Activated CD4-positive, alpha-beta T cell treated with anti-CD3 and anti-CD28 coated beads for 36 hours (primary cell): ENCODE results near the gene CCL16. TPM values are rescaled to one million over a fixed set of nuclear protein-coding genes. Genes with fewer than 3 reads are reported as not detected.
"Not testable (repeated sequence)": the region's sequence is repeated elsewhere in the genome, so short reads cannot be mapped to it uniquely, and the experiment has no call there.

ENCODE experiments used
- ATAC-seq: fragments of 200-7000 bp; cut with Tn5 transposase; one replicate; pipeline ENCODE4 v1.10.0; 2021; ENCODE audit warnings: mild to moderate bottlenecking, moderate library complexity
- CTCF ChIA-PET: fragments of 350-600 bp; sonication (Branson Sonifier 250); formaldehyde crosslinking; loops from one replicate; lab custom pipeline; 2021; ENCODE audit warnings: antibody characterized with exemption; lab: Charles Lee
- POLR2A ChIA-PET: fragments of 350-600 bp; sonication (Branson Sonifier 250); formaldehyde crosslinking; loops from one replicate; lab custom pipeline; 2021; ENCODE audit warnings: antibody characterized with exemption, inconsistent platforms; lab: Charles Lee
- DNase-seq: peaks from one replicate; pipeline ENCODE4 v3.0.0-alpha.2; 2020
- H3K27ac Mint-ChIP-seq: one replicate; pipeline ENCODE4 v1.8.0; 2021; ENCODE audit warnings: mixed read lengths
- H3K27me3 Mint-ChIP-seq: one replicate; pipeline ENCODE4 v1.8.0; 2021; ENCODE audit warnings: mixed read lengths
- H3K36me3 Mint-ChIP-seq: one replicate; pipeline ENCODE4 v1.8.0; 2021; ENCODE audit warnings: low read depth, mixed read lengths
- H3K4me1 Mint-ChIP-seq: one replicate; pipeline ENCODE4 v1.8.0; 2021; ENCODE audit warnings: mixed read lengths
- H3K4me3 Mint-ChIP-seq: one replicate; pipeline ENCODE4 v1.8.0; 2021; ENCODE audit warnings: mild to moderate bottlenecking, moderate library complexity, mixed read lengths
- H3K9me3 Mint-ChIP-seq: one replicate; pipeline ENCODE4 v1.8.0; 2021; ENCODE audit warnings: low read depth, mixed read lengths
- intact Hi-C, 2 experiments: fragments of 100-400 bp; cut with DNase I in 1 of 2; cut with micrococcal nuclease in 1 of 2; formaldehyde crosslinking; loops; one replicate each; pipeline versions ENCODE4 v1.14.2 to v1.15.1; 2022 to 2024; cut with DNase I, micrococcal nuclease
- total RNA-seq, 2 experiments: library from RNA; stranded (reverse); gene quantifications; one replicate each; pipeline ENCODE4 v1.2.3, GENCODE V29; 2021

Gene CCL16
- total RNA-seq, 2 experiments from 2014 or later: not detected

DNA sequence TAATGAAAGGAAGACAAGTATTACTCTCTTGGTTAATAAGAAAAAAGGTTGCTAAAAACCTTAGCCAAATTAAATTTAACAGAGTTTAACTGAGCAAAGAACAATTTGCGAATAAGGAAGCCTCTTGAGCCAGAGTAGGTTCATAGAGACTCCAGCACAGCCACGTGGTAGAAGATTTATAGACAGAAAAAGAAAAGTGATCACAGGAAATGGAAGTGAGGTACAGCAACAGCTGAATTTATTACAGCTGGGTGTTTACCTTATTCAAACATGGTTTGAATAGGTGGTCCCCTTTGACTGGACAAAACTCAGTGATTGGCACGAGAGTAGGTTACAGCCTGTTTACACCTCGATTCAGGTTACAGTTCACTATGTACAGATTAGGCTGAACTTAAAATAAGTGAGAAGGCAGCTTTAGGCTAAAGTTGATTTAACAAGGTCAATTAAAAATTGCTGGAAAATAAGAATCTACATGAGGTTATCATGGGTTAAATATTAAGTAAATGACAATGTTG lies 23.4 kb upstream of the CCL16 start:
- H3K4me1 Mint-ChIP-seq: peaks cover 3% of the 10 kb centered on the region
- ChIA-PET POLR2A (interaction anchor here (0.6 kb wide), 1 partner anchor 188 kb away, joined by 4 read pairs; no protein-coding TSS in a partner anchor), CTCF (interaction anchor here (0.8 to 1.1 kb wide), 2 partner anchors 29 to 141 kb away, joined by 3 read pairs; no protein-coding TSS in a partner anchor)
- DNase-seq (no peak), ATAC-seq (no peak)
- H3K27ac Mint-ChIP-seq: no peak overlapping the region
- H3K4me3 Mint-ChIP-seq: no peak overlapping the region
- no peaks in the 10 kb centered on the region for H3K36me3 Mint-ChIP-seq
- intact Hi-C loops: loop anchor here in 1 of 2 experiments (5.0 kb wide), 1 partner anchor 157 kb away; no protein-coding TSS in a partner anchor
- H3K27me3 Mint-ChIP-seq: peaks cover 2% of the 10 kb centered on the region
- H3K9me3 Mint-ChIP-seq: no peaks in the 10 kb centered on the region

DNA sequence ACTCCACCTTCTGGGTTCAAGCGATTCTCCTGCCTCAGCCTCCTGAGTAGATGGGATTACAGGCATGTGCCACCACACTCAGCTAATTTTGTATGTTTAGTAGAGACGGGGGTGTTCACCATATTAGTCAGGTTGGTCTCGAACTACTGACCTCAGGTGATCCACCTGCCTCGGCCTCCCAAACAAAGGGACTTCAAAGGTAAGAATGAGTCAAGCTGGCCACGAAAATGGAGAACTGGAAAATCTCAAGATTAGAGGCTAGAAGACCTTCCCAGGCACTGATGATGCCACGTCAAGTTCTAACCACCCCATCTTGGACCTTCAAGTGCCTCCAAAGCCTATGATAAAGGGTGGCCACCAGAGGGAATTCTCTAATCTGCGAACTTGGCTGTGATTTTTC lies 21.3 kb upstream of the CCL16 start:
- ATAC-seq (no peak), DNase-seq (no peak)
- Mint-ChIP-seq H3K27me3 (peaks cover 2% of the 10 kb centered on the region), H3K27ac (no peak overlapping the region), H3K9me3 (no peaks in the 10 kb centered on the region), H3K4me3 (no peak overlapping the region), H3K4me1 (peaks cover 3% of the 10 kb centered on the region), H3K36me3 (no peaks in the 10 kb centered on the region)
- CTCF ChIA-PET: no interaction called here
- POLR2A ChIA-PET: no interaction called here
- intact Hi-C loops: no loop called here

DNA sequence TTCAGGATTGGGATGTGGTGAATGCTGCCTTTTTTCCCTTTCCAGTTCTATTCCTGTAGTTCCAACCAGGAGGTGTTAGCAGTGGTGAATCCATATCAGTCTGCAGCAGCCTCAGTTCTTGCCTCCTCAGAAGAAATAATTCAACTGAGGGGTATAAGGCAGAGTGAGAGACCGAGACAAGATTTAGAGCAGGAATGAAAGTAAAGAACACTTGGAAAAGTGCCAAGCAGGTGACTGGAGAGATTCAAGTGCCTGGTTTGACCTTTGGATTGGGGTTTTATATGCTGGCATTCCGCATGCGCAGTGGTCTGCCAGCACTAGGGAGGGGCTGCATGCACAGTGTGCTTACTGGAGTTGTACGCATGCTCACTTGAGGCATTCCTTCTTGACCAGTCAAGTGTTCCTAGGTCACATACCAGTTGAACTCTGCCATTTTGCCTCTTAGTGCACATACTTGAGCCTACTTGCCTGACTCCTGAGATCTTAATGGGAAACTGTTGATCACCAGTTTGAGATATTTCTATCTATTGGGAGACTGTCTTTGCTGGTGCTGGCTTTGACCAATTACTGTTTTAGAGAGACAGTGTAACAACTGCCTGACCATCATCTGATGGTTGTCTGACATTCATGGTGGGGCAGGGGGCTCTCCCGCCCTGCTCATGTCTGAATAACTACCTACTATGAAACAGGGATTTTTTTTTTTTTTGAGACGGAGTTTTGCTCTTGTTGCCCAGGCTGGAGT lies 20.7 kb upstream of the CCL16 start:
- Mint-ChIP-seq H3K9me3 (no peaks in the 10 kb centered on the region), H3K36me3 (no peaks in the 10 kb centered on the region), H3K27me3 (peaks cover 2% of the 10 kb centered on the region), H3K4me3 (no peak overlapping the region), H3K27ac (no peak overlapping the region), H3K4me1 (peaks cover 3% of the 10 kb centered on the region)
- POLR2A ChIA-PET: no interaction called here
- DNase-seq (no peak), ATAC-seq (no peak)
- CTCF ChIA-PET: no interaction called here
- intact Hi-C loops: no loop called here

DNA sequence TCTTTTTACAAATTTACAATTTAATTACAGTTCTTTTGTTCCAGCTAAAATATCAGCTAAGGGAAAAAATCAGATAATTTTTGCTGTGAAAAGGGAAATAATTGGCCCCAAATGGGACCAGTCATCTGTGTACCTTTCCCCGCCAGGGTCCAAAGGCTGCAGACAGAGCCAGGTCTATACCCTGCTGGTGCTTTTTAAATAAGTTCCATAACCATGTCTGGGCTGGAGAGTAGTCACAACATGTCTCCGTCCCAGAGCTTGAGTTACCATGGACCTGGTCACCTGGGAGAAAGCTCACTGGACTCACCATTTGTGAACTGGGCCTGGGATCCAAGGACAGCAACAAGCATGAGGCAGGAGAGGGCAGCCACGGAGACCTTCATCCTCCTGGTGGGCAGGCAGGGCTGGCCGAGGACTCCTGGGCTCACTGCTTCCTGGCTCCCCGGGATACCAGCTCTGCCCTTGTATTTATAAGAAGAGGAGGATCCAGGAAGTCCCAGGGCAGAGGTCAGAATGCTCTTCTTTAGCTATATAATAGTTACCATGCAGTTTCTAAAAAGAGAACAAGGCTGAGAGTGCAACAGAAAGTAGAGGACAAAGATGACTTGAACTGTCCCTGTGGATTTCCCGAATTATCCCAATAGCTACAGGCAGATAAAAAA lies 19.9 kb upstream of the CCL16 start, which contains the start of gene CCL15:
TSS of gene CCL15 (minus strand) at position 444 of the 662 bp plus-strand sequence. CDS start at position 383, 61 bp downstream.
- Mint-ChIP-seq H3K9me3 (no peaks in the 10 kb centered on the region), H3K4me1 (peaks cover 3% of the 10 kb centered on the region), H3K36me3 (no peaks in the 10 kb centered on the region), H3K4me3 (no peak within 1 kb of the TSS), H3K27ac (no peak within 1 kb of the TSS), H3K27me3 (peaks cover 2% of the 10 kb centered on the region)
- intact Hi-C loops: no loop called here
- ATAC-seq: no peak
- no peak for DNase-seq
- ChIA-PET POLR2A (no interaction called here), CTCF (no interaction called here)

DNA sequence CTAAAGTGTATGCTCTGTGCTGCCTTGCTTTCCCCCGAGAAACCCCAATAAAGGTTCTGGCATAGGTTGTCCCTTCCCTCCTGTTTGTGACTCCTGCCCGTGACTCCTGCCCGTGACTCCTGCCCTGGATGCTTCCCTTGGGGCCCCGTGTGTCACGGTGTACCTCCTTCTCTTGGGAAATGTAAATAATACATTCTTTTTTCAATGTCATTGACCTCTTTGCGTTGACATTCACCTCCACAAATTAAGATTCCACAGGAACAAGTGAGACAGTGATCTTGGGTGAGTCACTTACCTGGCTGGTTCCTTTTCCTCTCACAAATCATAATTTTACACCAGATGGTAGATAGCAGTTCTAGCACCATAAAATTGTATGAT lies 19.4 kb upstream of the CCL16 start:
- peaks cover 3% of the 10 kb centered on the region for H3K27me3 Mint-ChIP-seq
- intact Hi-C loops: no loop called here
- no peak for DNase-seq
- ChIA-PET CTCF (no interaction called here), POLR2A (no interaction called here)
- H3K9me3 Mint-ChIP-seq: no peaks in the 10 kb centered on the region
- no peak overlapping the region for H3K4me3 Mint-ChIP-seq
- no peak for ATAC-seq
- no peak overlapping the region for H3K27ac Mint-ChIP-seq
- H3K36me3 Mint-ChIP-seq: no peaks in the 10 kb centered on the region
- peaks cover 3% of the 10 kb centered on the region for H3K4me1 Mint-ChIP-seq

DNA sequence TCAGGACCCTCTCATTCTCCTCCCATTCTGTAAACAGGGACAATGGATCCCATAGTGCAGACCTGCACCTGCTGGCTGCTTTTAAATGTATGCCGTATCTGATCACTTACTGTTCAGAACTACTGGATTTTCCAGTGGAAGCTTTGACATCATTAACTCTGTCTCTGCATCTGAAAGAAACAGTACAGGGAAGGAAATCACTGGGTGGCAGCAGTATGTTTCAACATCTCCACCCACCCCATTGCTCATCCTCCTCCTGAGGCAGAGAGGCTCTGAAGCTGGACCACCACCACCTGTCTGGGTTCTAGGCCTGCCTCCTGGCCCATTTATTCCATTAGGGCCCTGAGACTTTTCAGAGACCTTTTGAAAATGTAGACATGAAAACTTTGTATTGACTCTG lies 17.5 kb upstream of the CCL16 start:
- Mint-ChIP-seq H3K4me1 (no peaks in the 10 kb centered on the region), H3K27ac (no peak overlapping the region), H3K36me3 (no peaks in the 10 kb centered on the region), H3K4me3 (no peak overlapping the region), H3K27me3 (peaks cover 6% of the 10 kb centered on the region), H3K9me3 (no peaks in the 10 kb centered on the region)
- ATAC-seq: no peak
- DNase-seq: no peak
- ChIA-PET POLR2A (no interaction called here), CTCF (interaction anchor here (1.6 kb wide), 2 partner anchors 8 to 151 kb away, joined by 4 to 5 read pairs; no protein-coding TSS in a partner anchor)
- intact Hi-C loops: no loop called here

DNA sequence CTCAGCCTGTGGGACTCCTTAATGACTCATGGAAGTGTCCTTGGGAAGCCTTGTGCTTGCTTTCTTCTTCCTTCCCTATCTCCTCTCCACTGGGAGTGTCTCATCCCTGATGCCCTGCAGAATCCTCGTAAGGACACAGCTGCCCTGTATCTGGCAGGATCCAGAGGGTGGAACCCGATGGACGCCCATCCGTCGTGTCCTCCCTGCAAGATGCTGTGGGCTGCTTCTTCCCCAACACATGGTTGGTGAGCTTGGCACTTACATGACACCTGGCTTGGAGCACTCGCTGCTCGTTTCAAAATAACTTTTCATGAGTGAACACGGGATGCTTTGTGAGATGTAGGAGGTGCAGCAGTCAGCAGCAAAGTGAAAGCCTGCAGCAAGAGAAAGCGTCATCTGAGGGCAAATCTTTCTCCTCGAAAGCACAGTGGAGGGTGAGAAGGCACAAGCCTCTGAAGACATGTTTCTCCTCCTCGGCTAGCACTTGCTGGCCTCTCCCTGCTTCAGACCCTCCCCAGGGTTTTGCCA lies 16.8 kb upstream of the CCL16 start:
- Mint-ChIP-seq H3K27me3 (peaks cover 8% of the 10 kb centered on the region), H3K9me3 (no peaks in the 10 kb centered on the region), H3K36me3 (no peaks in the 10 kb centered on the region), H3K4me1 (no peaks in the 10 kb centered on the region), H3K4me3 (no peak overlapping the region), H3K27ac (no peak overlapping the region)
- ChIA-PET POLR2A (no interaction called here), CTCF (no interaction called here)
- DNase-seq (no peak), ATAC-seq (no peak)
- intact Hi-C loops: no loop called here

DNA sequence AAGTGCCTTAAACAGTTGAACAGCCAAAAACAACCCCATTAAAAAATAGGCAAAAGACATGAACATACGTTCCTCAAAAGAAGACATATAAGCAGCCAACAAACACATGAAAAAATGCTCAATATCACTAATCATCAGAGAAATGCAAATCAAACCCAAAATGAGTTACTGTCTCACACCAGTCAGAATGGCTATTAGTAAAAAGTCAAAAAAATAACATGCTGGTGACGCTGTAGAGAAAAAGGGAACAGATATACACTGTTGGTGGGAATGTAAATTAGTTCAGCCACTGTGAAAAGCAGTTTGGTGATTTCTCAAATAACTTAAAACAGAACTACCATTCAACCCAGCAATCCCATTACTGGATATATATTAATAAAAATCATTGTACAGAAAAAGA lies 14.0 kb upstream of the CCL16 start:
- H3K27me3 Mint-ChIP-seq: peaks cover 12% of the 10 kb centered on the region
- H3K27ac Mint-ChIP-seq, CTCF ChIA-PET, DNase-seq, H3K4me3 Mint-ChIP-seq, ATAC-seq, H3K36me3 Mint-ChIP-seq, H3K9me3 Mint-ChIP-seq, intact Hi-C loops, H3K4me1 Mint-ChIP-seq, POLR2A ChIA-PET: not testable (repeated sequence)

DNA sequence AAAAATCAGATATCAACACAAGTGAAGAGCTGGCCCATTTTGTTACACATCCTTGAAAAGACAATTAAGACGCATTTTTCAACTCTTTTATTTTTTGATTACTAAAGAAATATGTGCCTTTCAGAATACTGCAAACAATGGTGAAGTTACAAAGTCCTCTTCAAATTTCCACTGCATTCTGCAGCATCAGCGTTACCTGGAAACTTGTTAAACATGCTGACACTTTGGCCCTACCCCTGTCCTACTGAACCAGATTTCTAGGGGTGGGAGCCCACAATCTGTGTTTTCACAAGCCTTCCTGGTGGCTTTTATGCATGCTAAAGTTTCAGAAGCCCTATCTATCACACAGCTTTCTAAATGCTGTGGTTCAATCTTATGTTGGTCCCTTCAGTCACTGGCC lies 9.8 kb upstream of the CCL16 start:
- H3K9me3 Mint-ChIP-seq: peaks cover 2% of the 10 kb centered on the region
- no peak for ATAC-seq
- ChIA-PET CTCF (interaction anchor here (0.8 to 1.8 kb wide), 3 partner anchors 9 to 158 kb away, joined by 3 to 5 read pairs (median 4); no protein-coding TSS in a partner anchor), POLR2A (no interaction called here)
- H3K27ac Mint-ChIP-seq: no peak overlapping the region
- no peaks in the 10 kb centered on the region for H3K4me1 Mint-ChIP-seq
- no peak overlapping the region for H3K4me3 Mint-ChIP-seq
- no peaks in the 10 kb centered on the region for H3K36me3 Mint-ChIP-seq
- DNase-seq: no peak
- H3K27me3 Mint-ChIP-seq: peaks cover 12% of the 10 kb centered on the region
- intact Hi-C loops: no loop called here

DNA sequence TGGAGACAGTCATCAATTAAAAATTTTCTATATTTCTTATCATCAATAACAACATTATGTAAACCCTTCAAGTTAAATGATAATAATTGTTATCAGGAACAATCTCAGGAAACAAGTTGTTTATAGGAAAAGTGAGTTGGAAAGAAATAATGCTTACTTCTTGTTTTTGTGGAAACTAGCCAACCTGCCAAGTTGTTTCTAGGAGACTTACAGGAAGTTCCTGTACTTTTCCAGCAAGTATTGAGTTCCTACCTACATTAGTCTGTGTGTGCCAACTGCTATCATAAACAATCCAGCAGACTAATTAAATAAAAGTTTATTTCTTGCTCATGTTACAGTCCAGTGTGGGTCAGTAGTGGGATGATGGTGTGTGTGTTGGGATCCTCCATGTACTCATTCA lies 6.9 kb upstream of the CCL16 start:
- Mint-ChIP-seq H3K27ac (no peak overlapping the region), H3K36me3 (no peaks in the 10 kb centered on the region), H3K9me3 (peaks cover 2% of the 10 kb centered on the region), H3K4me3 (no peak overlapping the region), H3K4me1 (no peaks in the 10 kb centered on the region), H3K27me3 (peaks cover 5% of the 10 kb centered on the region)
- ChIA-PET CTCF (no interaction called here), POLR2A (no interaction called here)
- ATAC-seq (no peak), DNase-seq (no peak)
- intact Hi-C loops: no loop called here

DNA sequence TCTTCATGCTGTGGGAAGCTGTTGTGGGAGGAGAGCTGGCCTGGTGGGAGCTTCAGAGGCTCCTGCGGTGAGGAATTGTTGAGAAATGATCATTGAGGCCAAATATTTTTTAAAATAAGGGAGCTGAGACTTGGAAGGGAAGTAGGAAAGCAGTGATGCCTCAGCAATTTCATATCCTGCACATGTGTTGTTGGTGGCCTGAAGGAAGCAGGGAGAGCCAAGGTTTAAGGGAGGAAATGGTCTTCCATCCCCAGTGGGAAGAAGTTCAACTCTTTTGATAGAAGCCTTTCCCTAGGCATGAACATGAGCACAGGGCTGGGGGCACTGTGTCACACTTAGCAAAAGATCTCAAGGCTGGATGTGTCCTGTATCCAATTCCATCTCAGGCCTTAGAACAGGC lies 5.3 kb upstream of the CCL16 start, which contains the start of gene CCL14:
TSS of gene CCL14 (minus strand) at position 87 of the 400 bp plus-strand sequence. CDS start at position 7, 80 bp downstream.
- ATAC-seq (no peak), DNase-seq (no peak)
- no peak within 1 kb of the TSS for H3K27ac Mint-ChIP-seq
- no peaks in the 10 kb centered on the region for H3K36me3 Mint-ChIP-seq
- no peak within 1 kb of the TSS for H3K4me3 Mint-ChIP-seq
- ChIA-PET CTCF (interaction anchor here (1.4 kb wide), 1 partner anchor 162 kb away, joined by 5 read pairs; no protein-coding TSS in a partner anchor), POLR2A (no interaction called here)
- no peaks in the 10 kb centered on the region for H3K27me3 Mint-ChIP-seq
- H3K9me3 Mint-ChIP-seq: peaks cover 2% of the 10 kb centered on the region
- H3K4me1 Mint-ChIP-seq: no peaks in the 10 kb centered on the region
- intact Hi-C loops: no loop called here
